ENCODE measurements around the gene EPAS1.

EPAS1 gene

DNA sequence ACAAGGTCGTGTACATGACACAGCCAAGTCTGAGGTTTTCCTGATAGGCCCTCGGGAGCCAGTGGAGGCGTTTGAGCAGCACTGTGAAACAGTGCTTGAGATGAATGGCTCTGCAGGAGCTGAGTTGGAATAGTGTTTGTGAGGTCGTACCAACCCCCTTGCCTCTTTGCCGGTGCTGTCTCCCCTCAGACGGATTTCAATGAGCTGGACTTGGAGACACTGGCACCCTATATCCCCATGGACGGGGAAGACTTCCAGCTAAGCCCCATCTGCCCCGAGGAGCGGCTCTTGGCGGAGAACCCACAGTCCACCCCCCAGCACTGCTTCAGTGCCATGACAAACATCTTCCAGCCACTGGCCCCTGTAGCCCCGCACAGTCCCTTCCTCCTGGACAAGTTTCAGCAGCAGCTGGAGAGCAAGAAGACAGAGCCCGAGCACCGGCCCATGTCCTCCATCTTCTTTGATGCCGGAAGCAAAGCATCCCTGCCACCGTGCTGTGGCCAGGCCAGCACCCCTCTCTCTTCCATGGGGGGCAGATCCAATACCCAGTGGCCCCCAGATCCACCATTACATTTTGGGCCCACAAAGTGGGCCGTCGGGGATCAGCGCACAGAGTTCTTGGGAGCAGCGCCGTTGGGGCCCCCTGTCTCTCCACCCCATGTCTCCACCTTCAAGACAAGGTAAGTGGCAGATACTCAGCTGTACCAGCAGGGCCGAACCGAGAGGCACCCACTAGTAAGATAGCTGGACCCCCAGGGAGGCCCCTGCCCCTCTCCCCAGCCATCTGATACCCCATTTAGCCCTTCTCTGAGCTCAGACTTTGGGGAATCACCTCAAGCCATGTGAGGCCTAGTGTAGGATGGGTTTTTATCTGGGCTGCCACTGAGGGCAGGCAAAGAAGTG is 83.1 kb downstream of the EPAS1 start:
- no peak for DNase-seq (ENCODE audit: extremely low read depth, low read depth)
- TF ChIP-seq, protein P1, sequence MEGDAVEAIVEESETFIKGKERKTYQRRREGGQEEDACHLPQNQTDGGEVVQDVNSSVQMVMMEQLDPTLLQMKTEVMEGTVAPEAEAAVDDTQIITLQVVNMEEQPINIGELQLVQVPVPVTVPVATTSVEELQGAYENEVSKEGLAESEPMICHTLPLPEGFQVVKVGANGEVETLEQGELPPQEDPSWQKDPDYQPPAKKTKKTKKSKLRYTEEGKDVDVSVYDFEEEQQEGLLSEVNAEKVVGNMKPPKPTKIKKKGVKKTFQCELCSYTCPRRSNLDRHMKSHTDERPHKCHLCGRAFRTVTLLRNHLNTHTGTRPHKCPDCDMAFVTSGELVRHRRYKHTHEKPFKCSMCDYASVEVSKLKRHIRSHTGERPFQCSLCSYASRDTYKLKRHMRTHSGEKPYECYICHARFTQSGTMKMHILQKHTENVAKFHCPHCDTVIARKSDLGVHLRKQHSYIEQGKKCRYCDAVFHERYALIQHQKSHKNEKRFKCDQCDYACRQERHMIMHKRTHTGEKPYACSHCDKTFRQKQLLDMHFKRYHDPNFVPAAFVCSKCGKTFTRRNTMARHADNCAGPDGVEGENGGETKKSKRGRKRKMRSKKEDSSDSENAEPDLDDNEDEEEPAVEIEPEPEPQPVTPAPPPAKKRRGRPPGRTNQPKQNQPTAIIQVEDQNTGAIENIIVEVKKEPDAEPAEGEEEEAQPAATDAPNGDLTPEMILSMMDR (IDR thresholded peaks at IDR 0.05; ENCODE audit: low read depth, low read length) = no peak

DNA sequence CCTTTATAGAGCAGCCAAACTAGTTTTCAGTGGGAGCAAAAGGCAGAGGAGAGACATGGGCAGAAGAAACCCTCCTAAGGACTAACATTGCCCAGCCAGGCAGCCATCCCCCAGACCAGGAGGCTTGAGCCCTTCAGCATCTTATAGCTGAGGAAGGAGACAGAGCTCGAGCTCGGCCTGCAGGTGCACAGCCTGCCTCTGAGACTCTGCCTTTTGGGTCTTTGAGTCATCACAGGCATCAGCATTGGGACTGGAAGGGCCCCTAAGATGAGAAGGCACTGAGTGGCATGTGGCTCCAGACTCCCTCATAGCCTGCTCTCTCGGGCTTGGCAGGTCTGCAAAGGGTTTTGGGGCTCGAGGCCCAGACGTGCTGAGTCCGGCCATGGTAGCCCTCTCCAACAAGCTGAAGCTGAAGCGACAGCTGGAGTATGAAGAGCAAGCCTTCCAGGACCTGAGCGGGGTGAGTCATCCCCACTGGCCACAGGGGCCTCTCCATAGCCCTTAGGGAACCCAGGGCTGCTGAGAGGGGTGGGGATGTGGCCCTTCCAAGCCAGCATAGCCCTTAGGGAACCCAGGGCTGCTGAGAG is 84.1 kb downstream of the EPAS1 start:
- TF ChIP-seq, protein P1 (IDR thresholded peaks at IDR 0.05; ENCODE audit: low read depth, low read length) = no peak

DNA sequence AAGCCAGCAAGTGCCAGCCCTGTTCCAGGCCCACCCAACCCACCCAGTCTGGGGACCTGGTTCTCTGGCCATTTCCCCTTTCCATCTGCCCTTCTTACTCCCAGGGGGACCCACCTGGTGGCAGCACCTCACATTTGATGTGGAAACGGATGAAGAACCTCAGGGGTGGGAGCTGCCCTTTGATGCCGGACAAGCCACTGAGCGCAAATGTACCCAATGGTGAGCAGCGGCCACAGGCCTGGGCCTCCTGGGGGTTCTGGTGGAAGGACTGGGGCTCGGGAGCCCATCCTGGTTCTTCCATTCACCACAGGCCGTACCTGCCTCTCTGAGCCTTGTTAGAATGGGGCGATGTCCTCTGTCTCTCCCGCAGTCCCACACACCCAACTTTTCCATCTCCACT is 84.7 kb downstream of the EPAS1 start:
- TF ChIP-seq, protein P1 (IDR thresholded peaks at IDR 0.05; ENCODE audit: low read depth, low read length) = no peak
- DNase-seq (ENCODE audit: extremely low read depth, low read depth) = no peak

More for the DNA sequence above, 84.1 kb downstream of the EPAS1 start:
- no peak for DNase-seq (ENCODE audit: extremely low read depth, low read depth)

DNA sequence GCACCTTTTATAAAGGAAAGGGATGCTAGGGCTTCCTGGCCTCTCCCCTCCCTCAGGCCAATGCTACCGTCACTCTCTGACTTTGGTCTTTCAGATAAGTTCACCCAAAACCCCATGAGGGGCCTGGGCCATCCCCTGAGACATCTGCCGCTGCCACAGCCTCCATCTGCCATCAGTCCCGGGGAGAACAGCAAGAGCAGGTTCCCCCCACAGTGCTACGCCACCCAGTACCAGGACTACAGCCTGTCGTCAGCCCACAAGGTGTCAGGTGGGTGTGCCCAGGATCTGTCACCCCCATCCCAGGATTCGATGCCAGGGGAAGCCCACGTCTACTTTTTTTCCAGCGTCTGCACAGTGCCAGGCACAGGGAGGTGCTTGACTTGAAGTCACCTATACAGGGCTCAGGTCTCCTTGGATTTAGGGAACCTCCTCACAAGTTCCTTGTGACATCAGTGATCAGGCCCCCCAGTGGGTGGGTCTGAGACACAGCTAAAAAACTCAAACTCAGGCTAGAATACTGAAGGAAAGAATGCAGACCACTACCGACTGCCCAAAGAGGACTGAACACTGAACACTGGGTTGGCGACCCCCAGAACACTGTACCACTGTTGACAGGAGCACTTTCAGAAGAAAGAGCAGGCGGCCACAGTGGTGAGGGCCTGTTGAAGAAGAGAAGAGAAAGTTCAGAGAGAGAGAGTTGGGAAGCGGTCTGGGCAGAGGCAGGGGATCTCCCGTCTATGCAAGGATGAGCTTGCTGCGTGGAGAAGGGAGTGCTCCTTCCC is 85.3 kb downstream of the EPAS1 start:
- TF ChIP-seq, protein P1 (IDR thresholded peaks at IDR 0.05; ENCODE audit: low read depth, low read length) = no peak
- no peak for DNase-seq (ENCODE audit: extremely low read depth, low read depth)

DNA sequence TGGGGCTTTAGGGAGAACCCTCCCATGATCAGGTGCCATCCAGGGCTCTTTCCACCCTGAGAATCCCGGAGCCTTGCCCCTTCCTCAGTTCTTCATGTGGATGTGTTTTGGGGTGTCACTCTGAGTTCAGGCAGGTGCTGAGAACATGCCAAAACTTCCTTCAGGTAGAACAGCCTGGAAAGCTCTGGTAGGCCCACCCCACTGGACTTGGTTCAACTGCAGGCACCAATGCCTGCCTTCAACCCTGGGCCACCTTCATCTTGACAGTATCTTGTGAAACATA is 85.8 kb downstream of the EPAS1 start:
- no peak for DNase-seq (ENCODE audit: extremely low read depth, low read depth)
- TF ChIP-seq, protein P1 (IDR thresholded peaks at IDR 0.05; ENCODE audit: low read depth, low read length) = no peak

DNA sequence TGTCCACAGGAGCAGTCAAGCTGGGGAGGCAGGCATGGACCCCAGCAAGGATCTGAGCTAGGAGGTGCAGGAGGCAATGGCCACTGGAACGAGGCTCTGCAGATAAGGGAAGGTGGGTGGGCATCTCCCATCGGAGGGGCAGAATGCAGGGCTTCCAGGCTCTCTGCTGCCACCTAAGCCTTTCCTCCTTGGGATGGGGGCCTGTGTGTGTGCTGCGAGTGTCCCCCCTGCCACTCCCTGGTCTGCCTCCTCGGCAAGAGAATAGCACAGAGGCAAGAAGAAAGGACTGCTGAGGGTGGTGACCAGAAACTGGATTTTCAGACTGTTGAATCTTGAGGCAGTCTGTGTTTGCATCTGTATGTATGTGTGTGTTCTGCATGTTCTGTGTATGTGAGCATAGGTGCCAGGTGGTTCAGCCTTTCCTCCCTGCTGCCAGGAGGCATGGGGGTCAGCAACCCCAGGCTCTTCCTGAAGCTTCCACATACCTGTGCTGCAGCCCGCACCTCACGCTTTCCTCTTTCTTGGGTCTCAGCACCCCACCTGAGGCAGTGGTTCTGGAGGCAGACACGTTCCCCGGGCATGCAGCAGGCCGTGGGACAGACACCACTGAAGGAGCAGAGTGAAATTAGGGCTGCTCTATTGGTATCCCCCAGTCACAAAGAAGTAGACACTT is 86.7 kb downstream of the EPAS1 start:
- TF ChIP-seq, protein P1 (IDR thresholded peaks at IDR 0.05; ENCODE audit: low read depth, low read length) = no peak
- DNase-seq (ENCODE audit: extremely low read depth, low read depth) = no peak

Measured in AG09319 (cell line).